Measurements from ENCODE around the gene ZNF710.

ZNF710 gene

GRCh38 chr15:89997079-89997478 is 4.0 kb upstream of the ZNF710 start:
- no peak overlapping the region for H3K4me3 ChIP-seq (ENCODE audit: low read depth, low read length)
- TF ChIP-seq CTCF (conservative IDR thresholded peaks at IDR 0.05; ENCODE audit: low read depth, low read length): no peak
- no peak for DNase-seq (ENCODE audit: low read depth)

- DNase-seq (ENCODE audit: low read depth): peak; percentile 60
- H3K4me3 ChIP-seq (ENCODE audit: low read depth, low read length): no peak overlapping the region
- TF ChIP-seq CTCF (conservative IDR thresholded peaks at IDR 0.05; ENCODE audit: low read depth, low read length): no peak
Observed at GRCh38 chr15:89998141-89998661, 2.9 kb upstream of the ZNF710 start.

GRCh38 chr15:89998923-89999675 is 2.0 kb upstream of the ZNF710 start:
- no peak overlapping the region for H3K4me3 ChIP-seq (ENCODE audit: low read depth, low read length)
- no peak for TF ChIP-seq CTCF (conservative IDR thresholded peaks at IDR 0.05; ENCODE audit: low read depth, low read length)
- no peak for DNase-seq (ENCODE audit: low read depth)

- no peak for TF ChIP-seq CTCF (conservative IDR thresholded peaks at IDR 0.05; ENCODE audit: low read depth, low read length)
- DNase-seq (ENCODE audit: low read depth): peak; percentile 13
- H3K4me3 ChIP-seq (ENCODE audit: low read depth, low read length): peak overlapping the region; percentile 71
Observed at GRCh38 chr15:89999676-90000185, 1.4 kb upstream of the ZNF710 start.

GRCh38 chr15:90000186-90001001 is 730 bp upstream of the ZNF710 start:
- TF ChIP-seq CTCF (conservative IDR thresholded peaks at IDR 0.05; ENCODE audit: low read depth, low read length): no peak
- peak; percentile 50 for DNase-seq (ENCODE audit: low read depth)

GRCh38 chr15:90001683-90002427 is 731 bp downstream of the ZNF710 start:
- H3K4me3 ChIP-seq (ENCODE audit: low read depth, low read length): peak overlapping the region; percentile 71
- TF ChIP-seq CTCF (conservative IDR thresholded peaks at IDR 0.05; ENCODE audit: low read depth, low read length): no peak
- peak; percentile 68 for DNase-seq (ENCODE audit: low read depth)

More at GRCh38 chr15:90000186-90001001, 730 bp upstream of the ZNF710 start:
- peak overlapping the region; percentile 71 for H3K4me3 ChIP-seq (ENCODE audit: low read depth, low read length)
